Activated CD8-positive, alpha-beta memory T cell treated with anti-CD3 and anti-CD28 coated beads, Interleukin-2, amount 50 U/mL, for 48 hours (primary cell): Measurements from ENCODE around the gene TSN.

Source experiments
- DNase-seq: peaks from one replicate; pipeline ENCODE4 v3.0.0-alpha.2; 2020

The TSN gene

DNA sequence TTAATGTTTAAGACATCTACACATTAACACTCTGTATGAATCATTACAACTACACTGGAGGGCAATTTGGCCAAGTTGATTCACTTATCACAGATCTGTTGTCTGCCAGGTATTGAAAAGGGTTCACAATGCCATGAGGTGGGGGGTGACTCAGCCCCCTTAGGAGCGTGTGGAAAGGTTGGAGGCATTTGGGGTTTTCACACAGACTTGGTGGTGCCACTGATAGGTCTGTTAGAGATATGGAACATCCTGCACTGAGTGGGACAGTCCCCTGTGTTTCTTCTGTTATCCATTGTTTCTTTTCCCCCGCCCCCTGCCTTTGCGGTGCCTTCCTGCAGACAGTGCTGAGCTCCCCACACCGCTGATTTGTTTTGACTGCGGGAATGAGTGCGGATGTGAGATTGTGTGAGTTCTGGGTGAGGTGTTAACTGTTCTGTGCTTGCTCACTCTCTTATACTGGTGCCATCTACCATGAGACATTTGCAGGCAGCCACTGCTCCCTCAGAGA, 9.3 kb upstream of the TSN start:
- peak; percentile 61 for DNase-seq

DNA sequence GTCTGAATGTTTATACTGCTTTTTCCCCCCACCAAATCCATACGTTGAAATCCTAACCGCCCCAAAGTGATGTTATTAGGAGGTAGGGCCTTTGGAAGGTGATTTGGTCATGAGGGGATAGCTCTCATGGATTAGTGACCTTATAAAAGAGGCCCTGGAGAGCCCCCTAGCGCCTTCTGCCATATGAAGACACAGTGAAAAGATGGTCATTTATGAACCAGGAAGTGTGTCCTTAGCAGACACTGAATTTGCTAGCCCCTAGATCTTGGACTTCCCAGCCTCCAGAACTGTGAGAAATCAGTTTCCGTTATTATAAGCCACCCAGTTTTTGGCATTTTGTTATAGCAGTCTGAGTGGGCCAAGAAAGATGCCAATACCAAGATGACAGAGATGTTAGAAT, 7.2 kb upstream of the TSN start:
- no peak for DNase-seq

DNA sequence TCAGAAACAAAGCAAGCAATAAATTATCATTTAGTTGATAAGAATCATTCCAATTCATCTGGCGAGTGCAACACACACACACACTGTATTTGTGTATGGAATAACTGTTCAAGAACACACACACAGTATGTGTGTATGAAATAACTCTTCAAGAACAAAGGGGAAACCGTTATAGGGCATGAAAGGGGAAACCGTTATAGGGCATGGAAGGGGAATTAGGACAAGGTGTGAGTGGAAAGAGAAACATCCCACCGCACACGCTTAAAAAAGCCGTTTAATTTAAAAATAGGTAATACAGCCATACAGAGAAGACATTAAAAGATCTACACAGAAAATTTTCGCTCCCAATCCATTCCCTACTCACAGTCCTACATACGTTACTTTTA, 607 bp upstream of the TSN start:
- DNase-seq: no peak

DNA sequence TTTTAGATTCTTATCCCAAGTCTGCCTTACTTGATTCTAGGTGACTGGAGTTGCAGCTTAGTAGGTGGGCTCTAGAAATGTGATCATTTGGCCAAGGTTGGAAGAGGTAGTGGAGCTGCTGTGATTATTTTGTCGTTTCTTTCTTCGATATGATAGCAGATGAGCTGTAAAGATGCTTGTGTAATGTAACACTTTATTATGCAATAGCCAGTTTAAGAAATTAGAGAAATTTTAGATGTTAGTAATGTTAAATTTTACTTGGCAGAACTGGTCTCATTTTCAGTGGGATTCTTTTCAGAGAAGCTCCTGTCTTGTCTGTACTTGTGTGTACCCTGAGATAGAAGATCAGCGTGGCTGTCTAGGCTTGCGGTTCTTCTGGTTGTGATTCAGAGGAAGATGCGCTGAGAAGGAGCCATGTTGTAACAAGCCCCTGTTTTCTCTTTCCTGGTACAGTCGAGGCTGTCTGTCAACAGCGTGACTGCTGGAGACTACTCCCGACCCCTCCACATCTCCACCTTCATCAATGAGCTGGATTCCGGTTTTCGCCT, 9.3 kb downstream of the TSN start:
- DNase-seq: no peak

DNA sequence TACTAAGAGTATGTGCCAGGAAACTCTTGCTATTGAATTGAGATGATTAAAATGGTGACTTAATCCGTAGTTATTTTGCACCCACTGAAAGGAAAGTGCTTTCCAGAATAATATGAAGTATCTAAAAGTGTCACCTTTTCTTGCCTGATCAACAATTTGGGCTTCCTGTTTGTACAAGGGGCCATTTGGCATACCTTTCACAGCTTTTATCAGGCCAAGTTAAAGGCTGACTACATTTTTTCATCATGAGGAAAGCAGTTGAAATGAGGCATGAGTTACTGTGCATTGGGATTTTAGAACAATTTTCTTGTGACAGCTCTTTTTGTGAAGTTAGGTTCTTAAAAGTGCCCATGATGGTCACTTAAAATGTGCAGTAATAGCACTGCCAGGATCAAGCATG, 11.2 kb downstream of the TSN start:
- DNase-seq: no peak

DNA sequence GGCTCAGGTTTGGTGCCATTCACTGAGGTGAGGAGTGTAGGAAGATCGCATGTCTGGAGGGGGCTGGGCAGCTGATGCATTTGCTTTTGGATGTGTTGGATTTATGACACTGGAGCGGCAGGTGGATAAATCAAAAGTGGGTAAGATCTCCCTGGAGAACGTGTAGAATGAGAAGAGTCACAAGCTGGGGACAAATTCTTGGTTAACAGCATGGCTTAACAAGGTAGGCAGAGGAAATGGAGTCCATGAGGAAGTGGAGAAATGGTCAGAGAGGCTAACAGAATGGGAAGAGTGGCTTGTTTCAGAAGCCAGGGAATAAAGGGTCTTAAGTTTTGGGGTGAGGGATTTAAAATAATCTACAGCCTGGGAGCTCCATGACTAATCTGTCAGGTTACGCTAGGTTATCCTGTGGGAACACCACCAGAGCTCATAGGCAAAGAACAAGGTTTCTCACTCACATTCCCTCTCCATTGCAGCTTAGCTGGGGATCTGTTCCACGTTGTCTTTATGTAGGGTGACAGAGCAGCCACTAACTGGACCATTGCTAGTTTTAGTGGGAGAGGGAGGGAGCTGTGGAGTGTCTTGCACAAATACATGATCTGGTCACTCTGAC, 12.8 kb downstream of the TSN start:
- DNase-seq: no peak

DNA sequence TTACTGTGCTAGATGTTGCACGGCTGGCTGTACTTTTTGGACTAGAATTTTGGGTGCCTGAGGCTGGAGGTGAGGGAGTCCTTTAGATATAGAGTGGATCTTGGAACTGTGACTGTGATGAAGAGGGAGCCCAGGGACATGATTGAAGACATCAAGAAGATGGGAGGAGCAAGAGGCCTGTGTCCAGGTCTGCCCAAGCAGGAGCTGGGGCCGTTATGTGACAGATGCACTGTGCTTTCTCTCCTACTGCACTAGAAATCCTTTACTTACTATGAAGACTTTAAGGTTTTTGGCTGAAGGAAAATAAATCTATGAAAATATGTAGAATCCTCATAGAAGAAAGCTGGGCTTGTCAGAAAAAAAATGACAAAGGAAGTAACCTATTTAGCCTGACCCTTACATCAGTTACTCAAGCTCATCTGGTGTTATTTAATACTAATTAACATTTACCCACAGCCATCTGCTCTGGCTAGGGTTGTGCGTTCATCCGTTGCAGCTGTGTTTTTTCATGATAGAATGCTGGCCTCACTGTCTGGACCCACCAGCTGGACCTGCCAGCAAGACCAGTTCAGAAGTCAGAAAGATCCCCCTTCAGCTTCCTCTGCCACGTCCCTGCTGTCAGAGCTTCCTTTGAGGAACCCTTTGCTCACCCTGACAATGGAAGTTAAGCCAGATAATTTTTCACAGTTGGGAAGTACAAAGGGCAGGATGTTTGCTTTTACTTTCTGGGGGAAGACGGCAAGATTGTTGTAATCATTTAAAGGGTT, 16.7 kb downstream of the TSN start:
- DNase-seq: no peak

DNA sequence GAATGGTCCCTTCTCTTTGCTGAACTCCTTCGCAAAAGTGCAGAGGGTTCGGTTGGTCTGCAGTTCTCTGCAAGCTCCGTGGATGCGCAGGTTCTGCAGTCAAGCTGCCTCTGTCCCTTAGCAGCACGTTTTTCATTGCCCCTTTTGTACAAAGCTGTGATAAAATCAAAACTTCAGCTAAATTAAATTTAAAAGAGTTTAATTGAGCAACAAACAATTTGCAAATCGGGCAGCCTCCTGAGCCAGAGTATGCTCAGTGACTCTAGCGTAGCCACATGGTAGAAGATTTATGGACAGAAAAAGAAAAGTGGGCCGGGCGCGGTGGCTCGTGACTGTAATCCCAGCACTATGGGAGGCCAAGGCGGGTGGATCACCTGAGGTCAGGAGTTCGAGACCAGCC, 18.8 kb downstream of the TSN start:
- DNase-seq: no peak

DNA sequence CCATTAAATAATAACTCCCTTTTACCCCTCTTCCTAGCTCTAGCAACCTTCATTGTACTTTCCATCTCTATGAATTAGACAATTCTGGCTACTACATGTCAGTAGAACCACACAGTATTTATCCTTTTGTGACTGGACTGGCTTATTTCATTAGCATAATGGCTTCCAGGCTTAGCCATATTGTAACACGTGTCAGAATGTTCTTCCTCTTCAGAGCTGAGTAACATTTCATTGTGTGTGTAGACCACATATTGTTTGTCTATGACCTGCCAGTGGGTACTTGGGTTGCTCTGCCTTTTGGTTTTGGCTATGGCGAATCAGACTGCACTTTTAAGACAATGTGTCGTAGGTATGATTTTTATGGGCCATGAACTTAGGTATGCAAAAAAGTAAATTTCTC, 20.9 kb downstream of the TSN start:
- no peak for DNase-seq

DNA sequence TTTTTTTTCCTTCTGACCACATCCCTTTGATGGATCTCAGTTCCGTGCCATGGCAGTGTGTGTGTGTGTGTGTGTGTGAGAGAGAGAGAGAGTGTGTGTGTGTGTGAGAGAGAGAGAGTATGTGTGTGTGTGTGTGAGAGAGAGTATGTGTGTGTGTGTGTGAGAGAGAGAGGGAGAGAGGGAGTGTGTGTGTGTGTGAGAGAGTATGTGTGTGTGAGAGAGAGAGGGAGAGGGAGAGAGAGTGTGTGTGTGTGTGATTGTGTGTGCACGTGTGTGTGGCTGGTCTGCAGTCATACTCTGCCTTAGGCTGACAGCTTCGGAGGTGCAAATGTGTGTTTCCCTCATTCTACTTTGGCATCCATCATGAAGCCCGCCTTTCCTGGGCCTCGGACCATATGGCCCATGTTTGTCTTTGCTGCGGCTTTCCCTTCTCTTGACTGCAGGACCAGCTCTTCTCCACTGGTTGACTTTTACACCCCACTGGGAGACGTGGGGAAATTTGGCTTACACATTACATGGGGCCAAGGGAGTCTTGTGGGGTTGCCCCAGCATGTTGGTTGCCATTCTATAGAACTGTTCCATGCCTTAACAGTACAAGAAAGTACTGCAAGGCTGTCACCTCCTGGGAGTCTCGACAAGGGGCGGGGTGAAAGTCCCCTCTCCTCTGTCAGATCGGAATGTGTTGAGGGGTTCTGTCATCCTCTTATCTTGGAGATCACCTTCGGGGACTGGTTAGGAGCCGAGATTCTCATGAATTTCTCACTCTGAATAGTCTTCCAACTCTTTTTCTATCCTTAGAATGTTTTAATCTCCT, 21.6 kb downstream of the TSN start:
- no peak for DNase-seq

DNA sequence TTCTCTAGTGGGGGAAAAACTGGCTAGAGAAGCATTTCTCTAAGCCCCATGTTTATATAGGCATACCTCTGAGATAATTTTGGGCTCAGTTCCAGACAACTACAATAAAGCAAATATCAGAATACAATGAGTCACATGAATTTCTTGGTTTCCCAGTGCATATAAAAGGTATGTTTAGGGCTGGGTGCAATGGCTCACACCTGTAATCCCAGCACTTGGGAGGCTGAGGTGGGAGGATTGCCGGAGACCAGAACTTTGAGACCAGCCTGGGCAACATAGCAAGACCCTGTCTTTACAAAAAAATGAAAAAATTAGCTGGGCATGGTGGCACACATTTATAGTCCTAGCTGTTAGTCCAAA, 22.2 kb downstream of the TSN start:
- DNase-seq: no peak

DNA sequence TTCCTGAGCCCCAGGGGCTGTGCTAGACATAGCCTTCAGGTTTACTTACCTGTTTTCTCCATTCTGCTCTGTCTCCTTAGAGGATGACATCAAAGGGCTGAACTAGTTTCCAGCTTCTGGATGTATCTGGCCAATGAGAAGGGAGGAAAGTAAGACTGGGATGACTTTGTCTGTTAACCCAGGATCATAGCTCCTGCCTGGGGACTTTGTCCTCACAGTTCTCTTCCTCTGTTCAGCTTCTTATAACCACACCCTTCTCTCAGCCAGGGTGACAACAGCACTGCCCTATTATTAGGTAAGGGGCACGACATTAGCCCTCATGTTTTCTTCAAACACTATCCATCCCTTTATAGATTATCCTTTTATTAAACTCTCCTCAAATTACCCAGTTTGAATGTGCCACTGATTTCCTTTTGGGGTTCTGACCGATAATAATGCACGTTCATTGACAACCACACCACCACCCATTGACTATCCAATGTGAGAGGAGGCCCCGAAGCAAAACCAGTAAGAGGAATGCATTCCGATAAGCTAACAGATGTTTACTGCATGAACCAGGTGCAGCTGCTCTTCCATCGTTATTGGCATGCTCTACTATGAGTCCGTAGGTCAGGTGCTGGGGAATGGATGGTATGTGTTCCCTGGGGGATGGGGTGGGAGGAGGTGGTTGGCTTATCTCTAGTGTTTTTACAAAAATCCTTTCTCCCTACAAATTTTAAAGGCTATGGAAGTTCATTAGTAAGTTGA, 23.5 kb downstream of the TSN start:
- no peak for DNase-seq

DNA sequence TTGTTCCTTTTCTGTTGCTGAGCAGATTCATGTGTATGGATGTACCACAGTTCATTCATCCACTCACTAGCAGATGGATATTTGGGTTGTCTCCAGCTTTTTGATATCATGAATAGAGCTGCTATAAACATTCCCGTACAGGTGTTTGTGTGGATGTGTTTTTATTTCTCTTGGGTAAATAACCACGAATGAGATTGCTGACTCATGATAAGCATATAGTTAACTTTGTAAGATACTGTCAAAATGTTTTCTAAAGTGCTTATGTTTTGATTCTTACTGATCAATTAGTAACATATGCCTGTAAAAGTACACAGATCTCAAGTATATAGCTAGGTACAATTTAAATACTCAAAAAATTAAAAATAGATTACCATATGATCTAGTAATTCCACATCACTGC, 27.7 kb downstream of the TSN start:
- DNase-seq: no peak

DNA sequence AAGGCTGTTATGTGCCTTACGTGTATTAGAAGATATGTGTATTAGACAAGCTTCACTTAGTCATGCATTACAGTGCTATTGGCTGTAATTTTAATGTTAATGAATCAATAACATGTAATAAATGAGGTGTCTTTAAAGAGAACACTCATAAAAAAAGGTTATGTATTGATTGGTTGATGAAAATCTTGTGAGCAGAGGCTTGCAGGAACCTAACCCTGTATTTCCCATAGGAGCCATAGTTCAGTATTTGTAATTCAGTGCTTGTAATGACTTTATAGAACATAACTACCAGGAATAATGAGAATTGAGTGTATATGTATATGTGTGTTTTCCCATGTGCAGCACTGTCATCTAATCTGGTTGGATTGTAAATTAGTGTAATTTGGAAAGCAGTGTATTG, 33.2 kb downstream of the TSN start:
- DNase-seq: no peak

DNA sequence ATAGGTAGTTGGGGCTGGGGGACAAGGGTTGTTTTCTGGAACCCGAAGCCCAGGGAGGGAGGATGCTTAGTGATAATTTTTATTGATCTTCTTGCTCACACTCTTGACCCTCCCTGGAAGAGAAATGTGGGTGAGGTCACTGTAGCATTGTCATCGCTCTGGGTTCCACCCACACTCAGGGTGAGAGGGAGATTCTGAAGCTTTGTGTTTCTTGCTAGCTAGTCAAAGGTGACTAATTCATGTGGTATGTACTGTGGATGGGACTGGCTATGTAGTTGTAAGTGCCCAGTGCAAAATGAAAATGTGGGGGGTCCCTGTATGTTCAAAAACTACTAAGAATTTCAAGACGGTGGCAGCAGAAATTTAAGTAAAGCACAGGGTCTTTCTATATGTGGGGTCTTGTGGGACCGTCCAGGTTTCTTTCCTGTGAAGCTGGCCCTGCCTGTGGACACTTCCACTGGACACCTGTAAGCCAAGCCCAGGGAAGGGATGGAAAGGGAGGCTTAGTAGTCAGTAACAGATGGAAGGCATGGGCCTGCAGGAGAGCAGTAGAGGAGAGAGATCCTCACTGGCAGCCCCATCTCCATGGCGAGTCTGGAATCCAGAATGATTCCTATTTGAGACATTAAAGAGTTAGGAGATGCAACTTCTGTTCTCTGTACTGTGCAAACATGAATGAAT, 35.0 kb downstream of the TSN start:
- DNase-seq: no peak

DNA sequence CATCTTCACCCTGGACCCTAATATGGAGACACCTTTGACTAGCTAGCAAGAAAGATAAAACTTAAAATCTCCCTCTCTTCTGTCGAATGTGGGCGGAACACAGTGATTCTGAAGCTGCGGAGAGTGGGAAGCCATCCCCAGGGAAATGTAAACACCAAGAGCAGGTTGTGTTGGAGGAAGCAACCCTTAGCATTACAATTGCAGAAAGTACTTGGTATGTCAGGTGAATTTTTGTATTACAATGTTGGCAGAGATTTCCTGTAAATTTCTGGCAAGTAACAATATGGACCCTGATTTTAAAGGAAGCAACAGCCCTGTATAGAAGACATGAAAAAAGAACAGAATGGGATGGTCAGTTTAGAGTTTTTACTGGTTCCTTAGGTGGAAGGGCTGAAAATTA, 35.8 kb downstream of the TSN start:
- no peak for DNase-seq

DNA sequence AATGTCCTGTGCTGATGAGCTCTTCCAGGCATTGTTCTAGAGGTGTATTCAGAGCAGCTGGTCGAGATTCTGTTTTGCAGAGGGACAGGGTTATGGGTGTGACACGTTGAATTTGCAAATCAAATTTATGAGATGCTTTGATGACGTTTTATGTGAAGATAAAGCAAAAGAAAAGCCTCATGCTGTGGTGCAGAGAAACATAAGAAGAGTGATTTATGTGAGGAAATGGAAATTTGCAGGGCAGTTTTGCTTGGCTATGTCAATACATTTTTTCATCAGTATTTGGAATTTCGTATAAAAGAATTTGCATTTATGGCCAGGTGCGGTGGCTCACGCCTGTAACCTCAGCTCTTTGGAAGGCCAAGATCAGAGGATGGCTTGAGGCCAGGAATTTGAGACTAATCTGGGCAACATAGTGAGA, 36.4 kb downstream of the TSN start:
- DNase-seq: no peak

DNA sequence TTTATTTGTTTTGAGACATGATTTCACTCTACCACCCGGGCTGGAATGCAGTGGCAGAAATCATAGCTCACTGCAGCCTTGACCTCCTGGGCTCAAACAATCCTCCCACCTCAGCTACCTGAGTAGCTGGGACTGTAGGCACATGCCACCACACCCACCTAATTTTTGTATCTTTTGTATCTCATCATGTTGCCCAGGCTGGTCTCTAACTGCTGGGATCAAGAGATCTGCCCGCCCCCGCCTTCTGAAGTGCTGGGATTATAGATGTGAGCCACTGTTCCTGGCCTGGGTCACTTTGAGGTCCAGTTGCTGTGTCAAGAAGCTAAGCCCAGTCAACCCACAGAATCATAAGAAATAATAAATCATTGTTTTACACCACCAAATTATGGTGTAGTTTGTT, 38.4 kb downstream of the TSN start:
- DNase-seq: no peak

DNA sequence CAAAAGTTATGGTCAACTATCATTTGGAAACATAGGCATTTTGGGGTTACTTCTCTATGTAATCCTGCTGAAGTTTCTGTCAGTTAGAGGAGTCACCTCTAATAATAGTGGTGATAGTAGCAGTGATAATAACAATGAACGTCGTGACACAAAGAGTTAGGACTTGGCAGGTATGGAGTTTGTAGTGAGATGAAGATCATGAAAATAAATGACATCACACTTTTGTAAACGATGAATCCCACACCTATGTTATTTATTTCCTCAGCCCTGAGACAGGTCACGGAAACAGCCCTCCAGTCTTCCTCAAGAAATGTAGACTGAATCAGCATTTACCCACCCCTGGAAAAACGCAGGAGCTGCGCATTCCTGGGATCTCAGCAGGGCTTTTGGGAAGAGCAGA, 38.8 kb downstream of the TSN start:
- DNase-seq: no peak

DNA sequence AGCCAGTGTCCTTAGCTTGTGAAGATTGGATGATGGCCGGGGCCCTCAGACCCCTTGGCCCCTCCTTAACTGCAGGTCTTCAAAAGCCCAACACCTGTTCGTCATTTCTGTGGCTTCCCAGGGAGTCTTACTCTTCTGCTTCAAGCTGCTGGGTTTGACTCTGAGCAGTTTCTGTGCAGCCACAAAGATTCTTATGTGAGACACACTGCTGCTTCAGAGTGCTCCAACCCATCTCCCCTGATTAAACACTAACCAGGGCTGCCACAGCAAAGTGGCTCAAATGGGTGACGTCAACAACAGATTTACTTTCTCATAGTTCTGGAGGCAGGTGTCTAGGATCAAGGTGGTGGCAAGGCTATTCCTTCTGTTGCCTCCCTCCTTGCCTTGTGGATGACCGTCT, 40.8 kb downstream of the TSN start:
- no peak for DNase-seq

DNA sequence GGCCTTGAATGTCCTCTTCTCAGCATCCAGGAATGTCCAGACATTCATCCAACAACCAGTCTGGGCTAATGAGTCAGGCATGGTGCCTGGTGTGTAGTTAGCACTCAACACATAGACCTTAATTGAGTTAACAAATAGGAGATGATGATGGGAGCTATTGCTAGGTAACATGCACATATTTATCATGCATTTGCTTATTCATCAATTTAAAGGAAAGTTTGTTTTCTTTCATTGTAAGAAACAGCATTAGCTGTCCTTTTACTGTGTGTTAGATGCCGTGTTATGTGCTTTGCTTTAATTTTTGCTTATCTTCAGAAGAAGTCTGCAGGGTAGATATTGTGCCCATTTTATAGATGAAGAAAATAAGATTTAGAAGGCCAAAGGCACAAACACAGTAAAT, 43.2 kb downstream of the TSN start:
- no peak for DNase-seq

DNA sequence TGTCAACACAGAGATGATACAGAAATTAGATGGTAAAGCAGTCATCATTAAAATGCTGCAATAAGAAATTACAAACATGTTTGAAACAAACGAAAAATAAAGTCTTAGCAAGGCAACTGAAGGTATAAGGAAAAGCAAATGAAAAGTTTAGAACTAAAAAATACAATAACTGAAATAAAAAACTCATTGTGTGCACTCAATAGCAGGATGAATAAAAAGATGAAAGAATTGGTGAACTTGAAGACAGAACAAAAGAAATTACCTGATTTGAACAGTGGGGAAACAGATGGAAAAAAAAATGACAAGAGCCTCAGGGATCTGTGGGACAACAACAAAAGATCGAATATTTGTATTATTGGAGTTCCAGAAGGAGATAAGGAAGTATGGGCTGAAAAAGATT, 46.5 kb downstream of the TSN start:
- DNase-seq: no peak
